PFSK-1 (cell line): Measurements from ENCODE around the gene TEX19.
A peak's percentile ranks its signal among the peaks of the same experiment; 100 is the strongest.

Experiments used
- FOXP2 ChIP-seq: optimal IDR thresholded peaks from 2 replicates; pipeline ENCODE3; 2011; ENCODE audit warnings: borderline replicate concordance, control low read depth, inconsistent platforms; ENCODE audit not compliant: insufficient read depth; ENCODE audit errors: extremely low read length, extremely low read depth
- POLR2AphosphoS5 ChIP-seq: IDR thresholded peaks from 2 replicates; pipeline ENCODE4 v1.6.1; 2012; ENCODE audit warnings: low read depth, mild to moderate bottlenecking, control low read depth, low read length, moderate library complexity
- REST ChIP-seq, 2 experiments: IDR thresholded peaks; 2 replicates each; pipeline versions ENCODE4 v1.6.1 to v1.8.0; 2011 to 2012; ENCODE audit warnings: low read depth in 2 of 2, low read length in 2 of 2, control low read depth in 1 of 2, inconsistent platforms in 1 of 2, mild to moderate bottlenecking in 1 of 2, moderate library complexity in 1 of 2; ENCODE audit not compliant: insufficient read depth in 1 of 2
- SIN3A ChIP-seq: IDR thresholded peaks from 2 replicates; pipeline ENCODE4 v1.6.1; 2012; ENCODE audit warnings: mild to moderate bottlenecking, low read length, moderate library complexity, borderline replicate concordance; ENCODE audit not compliant: insufficient read depth
- TAF1 ChIP-seq: IDR thresholded peaks from 2 replicates; pipeline ENCODE4 v1.6.1; 2012; ENCODE audit warnings: low read length, control low read depth, borderline replicate concordance; ENCODE audit not compliant: insufficient read depth

The TEX19 gene

GRCh38 chr17:82397449-82398335 lies 38.6 kb downstream of the TEX19 start:
- TF ChIP-seq REST (IDR thresholded peaks at IDR 0.05; ENCODE audit: insufficient read depth in 1 of 2, low read depth in 2 of 2, low read length in 2 of 2) = no peak
- no peak for TF ChIP-seq FOXP2
- TF ChIP-seq SIN3A = no peak
- TF ChIP-seq POLR2AphosphoS5 = no peak
- TF ChIP-seq TAF1 = no peak

GRCh38 chr17:82399041-82399441 lies 40.0 kb downstream of the TEX19 start:
- TF ChIP-seq TAF1 = no peak
- TF ChIP-seq FOXP2 = peak; percentile 68
- peak; percentile 31 to 68; a peak in 1 of 4 replicates for TF ChIP-seq REST (IDR thresholded peaks at IDR 0.05; ENCODE audit: insufficient read depth in 1 of 2, low read depth in 2 of 2, low read length in 2 of 2)
- peak; percentile 83; the same call in 1 of the 2 replicates for TF ChIP-seq SIN3A
- no peak for TF ChIP-seq POLR2AphosphoS5

DNA sequence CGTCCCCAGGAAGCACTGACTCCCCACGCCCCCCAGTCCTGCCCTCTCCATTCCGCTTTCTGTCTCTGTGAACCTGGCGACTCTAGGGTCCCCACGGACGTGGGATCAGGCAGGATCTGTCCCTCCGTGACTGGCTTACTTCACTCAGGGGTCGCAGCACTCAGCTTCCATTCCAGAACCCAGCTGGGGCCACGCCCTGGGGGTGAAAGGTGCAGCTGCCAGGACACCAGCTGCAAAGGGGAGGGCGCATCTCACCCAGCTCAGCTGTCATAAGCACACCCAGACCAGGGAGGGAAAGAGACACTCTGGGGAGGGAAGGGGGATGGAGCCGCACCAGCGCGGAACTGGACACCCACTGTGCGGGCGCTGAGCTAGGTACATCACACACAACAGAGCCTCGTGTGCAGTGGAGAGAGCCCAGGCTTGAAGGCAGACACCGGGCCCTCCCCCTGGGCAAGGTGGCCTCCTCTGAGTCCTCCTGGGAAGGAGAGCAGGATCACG lies 40.6 kb downstream of the TEX19 start:
- TF ChIP-seq TAF1 = no peak
- TF ChIP-seq POLR2AphosphoS5 = no peak
- TF ChIP-seq FOXP2 = no peak
- TF ChIP-seq REST (IDR thresholded peaks at IDR 0.05; ENCODE audit: insufficient read depth in 1 of 2, low read depth in 2 of 2, low read length in 2 of 2) = no peak
- no peak for TF ChIP-seq SIN3A

GRCh38 chr17:82400206-82400605 lies 41.2 kb downstream of the TEX19 start:
- no peak for TF ChIP-seq POLR2AphosphoS5
- TF ChIP-seq REST (IDR thresholded peaks at IDR 0.05; ENCODE audit: insufficient read depth in 1 of 2, low read depth in 2 of 2, low read length in 2 of 2) = no peak
- TF ChIP-seq TAF1 = no peak
- TF ChIP-seq SIN3A = no peak
- TF ChIP-seq FOXP2 = no peak
